CD14-positive monocyte (primary cell): ENCODE data around the gene FCN3. TPM values are rescaled to one million over a fixed set of nuclear protein-coding genes. Genes with fewer than 3 reads are reported as not detected.
A peak's percentile ranks its signal among the peaks of the same experiment; 100 is the strongest.
"Not testable (repeated sequence)": the region's sequence is repeated elsewhere in the genome, so short reads cannot be mapped to it uniquely, and the experiment has no call there.

Experiments
- DNase-seq, 3 donors: peaks; one replicate each; pipeline ENCODE4 v3.0.0-alpha.2; 2011 to 2022
- H2AFZ ChIP-seq: 2 replicates; pipeline ENCODE4 v1.6.0; 2012; ENCODE audit warnings: mild to moderate bottlenecking, low read depth, low read length, inconsistent platforms; ENCODE audit not compliant: insufficient read depth, poor library complexity, severe bottlenecking
- H3K27ac ChIP-seq, 2 donors: 1 replicate in 1 of 2; 2 replicates in 1 of 2; pipeline ENCODE4 v1.5.1; 2012 to 2013; ENCODE audit warnings: low read length in 2 of 2, control low read depth in 1 of 2, inconsistent platforms in 1 of 2, low read depth in 1 of 2, mild to moderate bottlenecking in 1 of 2
- H3K27me3 ChIP-seq, 2 donors: one replicate each; pipeline versions ENCODE4 v1.6.0 to v1.6.1; 2011 to 2013; ENCODE audit warnings: low read length in 2 of 2; ENCODE audit not compliant: control insufficient read depth in 2 of 2, insufficient read depth in 2 of 2
- H3K36me3 ChIP-seq, 2 donors: replicated peaks in 1 of 2; 1 replicate in 1 of 2; 2 replicates in 1 of 2; pipeline versions ENCODE4 v1.5.1 to v1.6.1; 2012 to 2013; ENCODE audit warnings: low read length in 2 of 2, control low read depth in 1 of 2, inconsistent platforms in 1 of 2, mild to moderate bottlenecking in 1 of 2; ENCODE audit not compliant: insufficient read depth in 2 of 2, control insufficient read depth in 1 of 2
- H3K4me1 ChIP-seq, 2 donors: 1 replicate in 1 of 2; 2 replicates in 1 of 2; pipeline versions ENCODE4 v1.5.1 to v1.6.1; 2012 to 2013; ENCODE audit warnings: low read length in 2 of 2, control low read depth in 1 of 2, inconsistent platforms in 1 of 2, mild to moderate bottlenecking in 1 of 2, moderate library complexity in 1 of 2; ENCODE audit not compliant: insufficient read depth in 2 of 2, control insufficient read depth in 1 of 2
- H3K4me2 ChIP-seq: replicated peaks from 2 replicates; pipeline ENCODE3; 2012; ENCODE audit warnings: low read length, moderate library complexity, mild to moderate bottlenecking; ENCODE audit not compliant: poor library complexity, severe bottlenecking; ENCODE audit errors: extremely low read depth
- H3K4me3 ChIP-seq, 3 experiments: fragments of 200-600 bp in 1 of 3; sonication (generic) in 1 of 3; replicated peaks in 1 of 3; 1 replicate in 2 of 3; 2 replicates in 1 of 3; pipeline ENCODE4 v1.5.1; 2011 to 2013; ENCODE audit warnings: low read length in 3 of 3, mild to moderate bottlenecking in 3 of 3, control low read depth in 2 of 3, low read depth in 2 of 3, inconsistent platforms in 1 of 3, moderate library complexity in 1 of 3
- H3K79me2 ChIP-seq: 2 replicates; pipeline ENCODE4 v1.6.0; 2012; ENCODE audit warnings: mild to moderate bottlenecking, control low read depth, inconsistent platforms, low read length, moderate library complexity; ENCODE audit not compliant: insufficient read depth
- H3K9ac ChIP-seq: 2 replicates; pipeline ENCODE4 v1.6.0; 2017; ENCODE audit warnings: low read length, mild to moderate bottlenecking; ENCODE audit not compliant: insufficient read depth, poor library complexity, severe bottlenecking
- H3K9me3 ChIP-seq, 2 donors: replicated peaks in 1 of 2; 1 replicate in 1 of 2; 2 replicates in 1 of 2; pipeline versions ENCODE4 v1.5.1 to v1.6.1; 2012 to 2013; ENCODE audit warnings: low read length in 2 of 2, control low read depth in 1 of 2; ENCODE audit not compliant: control insufficient read depth in 1 of 2, insufficient read depth in 1 of 2
- H4K20me1 ChIP-seq: 2 replicates; pipeline ENCODE4 v1.6.0; 2012; ENCODE audit warnings: mild to moderate bottlenecking, low read length, control low read depth, moderate library complexity; ENCODE audit not compliant: insufficient read depth
- H3K27ac Mint-ChIP-seq, 7 donors: one replicate each; pipeline ENCODE4 v1.8.0; 2020; ENCODE audit warnings: mild to moderate bottlenecking in 7 of 7, mixed read lengths in 7 of 7, moderate library complexity in 6 of 7, inconsistent platforms in 2 of 7
- H3K27me3 Mint-ChIP-seq, 3 donors: one replicate each; pipeline ENCODE4 v1.8.0; 2021 to 2022; ENCODE audit warnings: low read depth in 3 of 3, mild to moderate bottlenecking in 3 of 3, mixed read lengths in 3 of 3, moderate library complexity in 3 of 3, inconsistent platforms in 1 of 3
- H3K36me3 Mint-ChIP-seq, 2 donors: one replicate each; pipeline ENCODE4 v1.8.0; 2020; ENCODE audit warnings: mixed read lengths in 2 of 2, inconsistent platforms in 1 of 2, mild to moderate bottlenecking in 1 of 2
- H3K4me1 Mint-ChIP-seq: one replicate; pipeline ENCODE4 v1.8.0; 2020; ENCODE audit warnings: mild to moderate bottlenecking, mixed read lengths
- H3K4me3 Mint-ChIP-seq, 2 donors: one replicate each; pipeline ENCODE4 v1.8.0; 2020; ENCODE audit warnings: mild to moderate bottlenecking in 2 of 2, mixed read lengths in 2 of 2, moderate library complexity in 1 of 2
- H3K9me3 Mint-ChIP-seq, 7 donors: one replicate each; pipeline ENCODE4 v1.8.0; 2020 to 2022; ENCODE audit warnings: mixed read lengths in 7 of 7, mild to moderate bottlenecking in 6 of 7, moderate library complexity in 6 of 7, inconsistent platforms in 2 of 7
- WGBS: methylation state at CpG from one replicate; pipeline ENCODE4 v1.1.5; 2013; ENCODE audit warnings: missing lambda C conversion rate; ENCODE audit not compliant: insufficient coverage; 5-methylcytosine and 5-hydroxymethylcytosine counted together
- intact Hi-C, 2 donors: fragments of 100-400 bp; cut with micrococcal nuclease; formaldehyde crosslinking; loops; one replicate each; pipeline versions ENCODE4 v1.15.0 to v1.15.1; 2023
- polyA plus RNA-seq, 3 donors: library from polyadenylated mRNA; depleted of rRNA in 1 of 3; unstranded in 2 of 3; stranded (reverse) in 1 of 3; fragments of 300-500 nt in 2 of 3; fragments of >200 nt in 1 of 3; fragmentation: Illumina TruSeq in 2 of 3; gene quantifications; 1 replicate in 2 of 3; 2 replicates in 1 of 3; pipeline ENCODE4 v1.2.3, GENCODE V29; 2012 to 2021
- TF ChIP-seq, protein P1 (sequence below): fragments of 200-600 bp; IDR thresholded peaks from one replicate; pipeline ENCODE4 v1.8.0; 2022; ENCODE audit warnings: antibody characterized with exemption, mild to moderate bottlenecking

FCN3 gene
- polyA plus RNA-seq, 3 donors, result not detected

DNA sequence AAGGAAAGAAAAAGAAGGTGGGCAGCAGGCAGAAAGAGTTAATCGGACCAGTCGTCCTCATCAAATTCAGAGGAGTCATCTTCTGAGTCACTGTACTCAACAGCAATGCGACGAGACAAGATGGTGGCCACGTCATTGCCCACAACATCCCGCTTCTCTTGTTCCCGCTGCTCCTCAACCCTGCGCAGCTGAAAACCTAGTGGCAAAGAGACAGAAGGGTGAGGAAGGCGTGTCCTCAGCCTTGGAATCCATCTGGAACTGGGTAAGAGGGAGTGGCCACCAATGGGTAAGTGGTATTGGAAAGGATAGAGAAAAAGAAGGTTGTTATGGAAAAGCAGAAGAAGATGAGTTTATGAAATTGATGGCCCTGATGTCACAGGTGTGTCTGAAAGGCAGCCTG is 33.5 kb upstream of the FCN3 start:
- H3K4me1 ChIP-seq, result peaks cover 15 to 21% of the 10 kb centered on the region in 2 donors
- peak overlapping the region in 1 of 2 donors; percentile 16 for H3K27ac ChIP-seq
- peaks cover 96% of the 10 kb centered on the region for H4K20me1 ChIP-seq
- H3K4me3 ChIP-seq, result no peak overlapping the region
- peaks cover 30% of the 10 kb centered on the region for H3K4me1 Mint-ChIP-seq
- H2AFZ ChIP-seq, result no peak overlapping the region
- H3K9me3 Mint-ChIP-seq, result no peaks in the 10 kb centered on the region
- WGBS, result 92% methylated on average over 7 of the region's 9 CpGs
- H3K79me2 ChIP-seq, result peaks cover 12% of the 10 kb centered on the region
- no peak overlapping the region for H3K4me3 Mint-ChIP-seq
- no peak for DNase-seq
- intact Hi-C loops, result loop anchor here in 1 of 2 donors (10.0 kb wide), 1 partner anchor 257 kb away; no protein-coding TSS in a partner anchor
- TF ChIP-seq, protein P1, sequence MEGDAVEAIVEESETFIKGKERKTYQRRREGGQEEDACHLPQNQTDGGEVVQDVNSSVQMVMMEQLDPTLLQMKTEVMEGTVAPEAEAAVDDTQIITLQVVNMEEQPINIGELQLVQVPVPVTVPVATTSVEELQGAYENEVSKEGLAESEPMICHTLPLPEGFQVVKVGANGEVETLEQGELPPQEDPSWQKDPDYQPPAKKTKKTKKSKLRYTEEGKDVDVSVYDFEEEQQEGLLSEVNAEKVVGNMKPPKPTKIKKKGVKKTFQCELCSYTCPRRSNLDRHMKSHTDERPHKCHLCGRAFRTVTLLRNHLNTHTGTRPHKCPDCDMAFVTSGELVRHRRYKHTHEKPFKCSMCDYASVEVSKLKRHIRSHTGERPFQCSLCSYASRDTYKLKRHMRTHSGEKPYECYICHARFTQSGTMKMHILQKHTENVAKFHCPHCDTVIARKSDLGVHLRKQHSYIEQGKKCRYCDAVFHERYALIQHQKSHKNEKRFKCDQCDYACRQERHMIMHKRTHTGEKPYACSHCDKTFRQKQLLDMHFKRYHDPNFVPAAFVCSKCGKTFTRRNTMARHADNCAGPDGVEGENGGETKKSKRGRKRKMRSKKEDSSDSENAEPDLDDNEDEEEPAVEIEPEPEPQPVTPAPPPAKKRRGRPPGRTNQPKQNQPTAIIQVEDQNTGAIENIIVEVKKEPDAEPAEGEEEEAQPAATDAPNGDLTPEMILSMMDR, result no peak
- H3K27ac Mint-ChIP-seq, result peak overlapping the region in 2 of 7 donors; percentile 47 to 60
- no peaks in the 10 kb centered on the region for H3K27me3 ChIP-seq
- H3K27me3 Mint-ChIP-seq, result peaks cover 0 to 2% (median 0%) of the 10 kb centered on the region in 3 donors
- H3K36me3 ChIP-seq, result peaks cover 69 to 76% of the 10 kb centered on the region in 2 donors
- H3K4me2 ChIP-seq, result no peak overlapping the region
- H3K9ac ChIP-seq, result no peak overlapping the region
- H3K36me3 Mint-ChIP-seq, result peaks cover 66 to 85% of the 10 kb centered on the region in 2 donors
- H3K9me3 ChIP-seq, result no peaks in the 10 kb centered on the region

DNA sequence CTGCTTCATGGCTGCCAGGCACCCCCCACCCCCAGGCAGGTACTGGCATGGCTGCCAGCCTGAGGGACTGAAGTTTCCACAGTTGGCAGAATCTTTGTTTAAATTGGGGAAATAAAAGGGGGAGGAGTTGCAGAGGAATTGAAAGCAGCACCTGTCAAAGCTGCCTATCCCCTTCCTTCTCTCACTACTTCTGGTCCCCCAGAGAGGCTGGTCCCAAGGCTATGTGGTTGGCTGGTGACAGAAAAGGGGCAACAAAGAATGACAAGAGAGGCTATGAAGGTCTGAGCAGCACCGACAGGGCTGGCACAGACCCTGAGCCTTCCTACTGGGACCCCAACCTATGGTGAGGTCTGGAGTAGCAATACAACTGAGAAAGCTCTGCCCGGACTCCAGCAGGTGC is 32.2 kb upstream of the FCN3 start:
- WGBS, result 55% methylated on average over 1 of the region's 2 CpGs
- H3K4me3 Mint-ChIP-seq, H2AFZ ChIP-seq, H3K9me3 Mint-ChIP-seq, H3K27ac ChIP-seq, H3K9me3 ChIP-seq, H3K4me3 ChIP-seq, H3K27me3 Mint-ChIP-seq, H3K79me2 ChIP-seq, DNase-seq, H3K27me3 ChIP-seq, H3K4me2 ChIP-seq, H3K9ac ChIP-seq: not testable (repeated sequence)
- peaks cover 26 to 32% of the 10 kb centered on the region in 2 donors for H3K4me1 ChIP-seq
- peaks cover 55 to 62% of the 10 kb centered on the region in 2 donors for H3K36me3 ChIP-seq
- peaks cover 96% of the 10 kb centered on the region for H4K20me1 ChIP-seq
- Mint-ChIP-seq H3K36me3 (peaks cover 56 to 72% of the 10 kb centered on the region in 2 donors), H3K4me1 (peaks cover 41% of the 10 kb centered on the region), H3K27ac (peak overlapping the region in 1 of 7 donors; percentile 69)
- intact Hi-C loops, result loop anchor here in 1 of 2 donors (10.0 kb wide), 1 partner anchor 258 kb away; no protein-coding TSS in a partner anchor
